ENCODE measurements around the gene RRP9.

Gene RRP9

DNA sequence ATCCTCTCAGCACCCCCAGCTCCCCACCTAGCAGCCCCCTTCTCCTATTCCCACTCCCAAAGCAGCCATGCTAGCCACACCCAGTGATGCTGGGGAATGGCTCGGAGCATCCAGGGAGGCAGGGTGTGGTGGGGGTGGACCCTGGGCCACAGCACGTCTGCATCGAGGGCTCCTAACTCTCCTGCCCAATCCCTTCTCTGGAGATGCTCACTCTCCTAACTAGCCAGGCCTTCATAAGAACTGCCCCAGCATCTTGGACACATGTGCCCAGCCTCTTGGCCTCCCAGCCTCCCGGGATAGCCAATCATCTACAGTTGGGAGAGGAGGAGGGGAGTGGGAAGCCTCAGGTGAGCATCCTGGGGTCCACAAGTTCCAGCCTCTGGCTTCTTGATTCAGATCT is 22.8 kb upstream of the RRP9 start:
- Histone ChIP-seq H3K79me2 (ENCODE audit: control insufficient read depth, low read length) (no peaks in the 10 kb centered on the region), H3K36me3 (ENCODE audit: control insufficient read depth, low read length) (no peaks in the 10 kb centered on the region), H3K27ac (ENCODE audit: low read depth, low read length) (no peak overlapping the region), H3K4me3 (ENCODE audit: low read length) (no peak overlapping the region), H3F3A (ENCODE audit: control insufficient read depth, insufficient read depth) (0 out of 2 replicates have a peak, but pooled peaks cover 11% of the 10 kb centered on the region), H3K4me2 (ENCODE audit: low read length) (no peak overlapping the region), H3K9me3 (ENCODE audit: control insufficient read depth, insufficient read depth, low read length) (no peaks in the 10 kb centered on the region), H3K27me3 (ENCODE audit: control insufficient read depth, low read length) (peaks cover 38% of the 10 kb centered on the region), H3K4me1 (ENCODE audit: control insufficient read depth, low read length) (peaks cover 15% of the 10 kb centered on the region), H4K20me1 (ENCODE audit: control insufficient read depth, insufficient read depth, low read depth, low read length) (no peaks in the 10 kb centered on the region; the same call in 1 of the 2 replicates), H3K9me2 (replicated peaks; ENCODE audit: control insufficient read depth, low read length) (no peaks in the 10 kb centered on the region)
- TF ChIP-seq CTCF (IDR thresholded peaks at IDR 0.05; ENCODE audit: low read depth, low read length, poor library complexity, severe bottlenecking) (no peak), EZH2phosphoT487 (IDR thresholded peaks at IDR 0.05; ENCODE audit: borderline replicate concordance, low read length) (no peak)

GRCh38 chr3:51963951-51964451 is 22.3 kb upstream of the RRP9 start:
- Histone ChIP-seq H3K4me2 (ENCODE audit: low read length) (no peak overlapping the region), H3K79me2 (ENCODE audit: control insufficient read depth, low read length) (no peaks in the 10 kb centered on the region), H3K27me3 (ENCODE audit: control insufficient read depth, low read length) (peaks cover 38% of the 10 kb centered on the region), H3K36me3 (ENCODE audit: control insufficient read depth, low read length) (no peaks in the 10 kb centered on the region), H3K27ac (ENCODE audit: low read depth, low read length) (no peak overlapping the region), H3K9me2 (replicated peaks; ENCODE audit: control insufficient read depth, low read length) (no peaks in the 10 kb centered on the region), H3K9me3 (ENCODE audit: control insufficient read depth, insufficient read depth, low read length) (no peaks in the 10 kb centered on the region), H3K4me3 (ENCODE audit: low read length) (no peak overlapping the region), H3F3A (ENCODE audit: control insufficient read depth, insufficient read depth) (0 out of 2 replicates have a peak, but pooled peaks cover 5% of the 10 kb centered on the region), H3K4me1 (ENCODE audit: control insufficient read depth, low read length) (peaks cover 15% of the 10 kb centered on the region), H4K20me1 (ENCODE audit: control insufficient read depth, insufficient read depth, low read depth, low read length) (no peaks in the 10 kb centered on the region; the same call in 1 of the 2 replicates)
- TF ChIP-seq EZH2phosphoT487 (IDR thresholded peaks at IDR 0.05; ENCODE audit: borderline replicate concordance, low read length): no peak
- TF ChIP-seq CTCF (IDR thresholded peaks at IDR 0.05; ENCODE audit: low read depth, low read length, poor library complexity, severe bottlenecking): no peak

GRCh38 chr3:51962854-51963530 is 21.3 kb upstream of the RRP9 start:
- no peak overlapping the region for H3K27ac ChIP-seq (ENCODE audit: low read depth, low read length)
- no peak overlapping the region for H3K4me2 ChIP-seq (ENCODE audit: low read length)
- no peaks in the 10 kb centered on the region for H3K9me2 ChIP-seq (replicated peaks; ENCODE audit: control insufficient read depth, low read length)
- H3K4me1 ChIP-seq (ENCODE audit: control insufficient read depth, low read length): peaks cover 8% of the 10 kb centered on the region
- H4K20me1 ChIP-seq (ENCODE audit: control insufficient read depth, insufficient read depth, low read depth, low read length): no peaks in the 10 kb centered on the region
- H3K27me3 ChIP-seq (ENCODE audit: control insufficient read depth, low read length): peaks cover 37% of the 10 kb centered on the region
- H3K4me3 ChIP-seq (ENCODE audit: low read length): no peak overlapping the region
- H3K36me3 ChIP-seq (ENCODE audit: control insufficient read depth, low read length): no peaks in the 10 kb centered on the region
- H3F3A ChIP-seq (ENCODE audit: control insufficient read depth, insufficient read depth): no peaks in the 10 kb centered on the region
- no peaks in the 10 kb centered on the region for H3K9me3 ChIP-seq (ENCODE audit: control insufficient read depth, insufficient read depth, low read length)
- H3K79me2 ChIP-seq (ENCODE audit: control insufficient read depth, low read length): no peaks in the 10 kb centered on the region
- TF ChIP-seq CTCF (IDR thresholded peaks at IDR 0.05; ENCODE audit: low read depth, low read length, poor library complexity, severe bottlenecking): no peak
